WTC11 (cell line): ENCODE data around the gene WDFY3. TPM values are rescaled to one million over a fixed set of nuclear protein-coding genes. Genes with fewer than 3 reads are reported as not detected.

ENCODE experiments used
- ATAC-seq: fragments of 200-7000 bp; cut with Tn5 transposase; 2 replicates; pipeline ENCODE4 v1.10.0; 2021; ENCODE audit warnings: mild to moderate bottlenecking, moderate library complexity
- CTCF ChIA-PET: fragments of 300-600 bp; sonication (Branson Sonifier 250); formaldehyde crosslinking; loops from one replicate; lab custom pipeline; 2021; ENCODE audit warnings: antibody characterized with exemption; lab: Charles Lee
- POLR2A ChIA-PET: fragments of 350-600 bp; sonication (Branson Sonifier 250); formaldehyde crosslinking; loops from one replicate; lab custom pipeline; 2021; ENCODE audit warnings: antibody characterized with exemption; lab: Charles Lee
- DNase-seq: peaks from one replicate; pipeline ENCODE4 v3.0.0; 2021; ENCODE audit warnings: low spot score
- H3K27ac Mint-ChIP-seq: 2 replicates; pipeline ENCODE4 v1.8.0; 2021; ENCODE audit warnings: mixed read lengths
- H3K27me3 Mint-ChIP-seq: 2 replicates; pipeline ENCODE4 v1.8.0; 2021; ENCODE audit warnings: low read depth, mild to moderate bottlenecking, moderate library complexity, mixed read lengths
- H3K36me3 Mint-ChIP-seq: 2 replicates; pipeline ENCODE4 v1.8.0; 2021; ENCODE audit warnings: mixed read lengths
- H3K4me1 Mint-ChIP-seq: 2 replicates; pipeline ENCODE4 v1.8.0; 2022; ENCODE audit warnings: mixed read lengths
- H3K4me3 Mint-ChIP-seq: 2 replicates; pipeline ENCODE4 v1.8.0; 2021; ENCODE audit warnings: mild to moderate bottlenecking, moderate library complexity, mixed read lengths
- H3K9me3 Mint-ChIP-seq: 2 replicates; pipeline ENCODE4 v1.8.0; 2021; ENCODE audit warnings: mixed read lengths
- ATF2 ChIP-seq: sonication (generic); formaldehyde crosslinking; IDR thresholded peaks from 2 replicates; pipeline ENCODE4 v1.8.1; 2022; ENCODE audit warnings: low read depth, missing genetic modification reagents, borderline replicate concordance
- CBFB ChIP-seq: sonication (generic); formaldehyde crosslinking; IDR thresholded peaks from 2 replicates; pipeline ENCODE4 v1.8.1; 2022; ENCODE audit warnings: mild to moderate bottlenecking, low read depth, missing genetic modification reagents
- CTCF ChIP-seq: fragments of 200-600 bp; IDR thresholded peaks from 2 replicates; pipeline ENCODE4 v1.8.0; 2022; ENCODE audit warnings: antibody characterized with exemption
- E2F5 ChIP-seq: sonication (generic); formaldehyde crosslinking; IDR thresholded peaks from 2 replicates; pipeline ENCODE4 v1.8.1; 2022; ENCODE audit warnings: mild to moderate bottlenecking, moderate library complexity, missing genetic modification reagents
- ESRRA ChIP-seq: sonication (generic); formaldehyde crosslinking; IDR thresholded peaks from 2 replicates; pipeline ENCODE4 v1.8.1; 2022; ENCODE audit warnings: mild to moderate bottlenecking, missing genetic modification reagents, borderline replicate concordance
- FOXP1 ChIP-seq: sonication (generic); formaldehyde crosslinking; IDR thresholded peaks from 2 replicates; pipeline ENCODE4 v1.8.0; 2022; ENCODE audit warnings: missing genetic modification reagents, mild to moderate bottlenecking, moderate library complexity, borderline replicate concordance
- HMGA2 ChIP-seq: fragments of 250-450 bp; sonication (Bioruptor Pico); IDR thresholded peaks from 2 replicates; pipeline ENCODE4 v1.4.0; 2021; ENCODE audit warnings: mild to moderate bottlenecking, moderate library complexity
- JAZF1 ChIP-seq: fragments of 250-450 bp; sonication (Bioruptor Pico); IDR thresholded peaks from 2 replicates; pipeline ENCODE4 v1.9.0; 2021; ENCODE audit warnings: moderate library complexity, mild to moderate bottlenecking, inconsistent platforms
- JUN ChIP-seq: sonication (generic); formaldehyde crosslinking; IDR thresholded peaks from 2 replicates; pipeline ENCODE4 v1.8.0; 2023; ENCODE audit warnings: mild to moderate bottlenecking, missing genetic modification reagents
- KAT7 ChIP-seq: sonication (generic); formaldehyde crosslinking; IDR thresholded peaks from 2 replicates; pipeline ENCODE4 v1.8.1; 2023; ENCODE audit warnings: missing genetic modification reagents, mild to moderate bottlenecking, borderline replicate concordance
- MLX ChIP-seq: sonication (generic); formaldehyde crosslinking; IDR thresholded peaks from 2 replicates; pipeline ENCODE4 v1.8.1; 2023; ENCODE audit warnings: mild to moderate bottlenecking, missing genetic modification reagents, moderate library complexity
- MYBL2 ChIP-seq: sonication (generic); formaldehyde crosslinking; IDR thresholded peaks from 2 replicates; pipeline ENCODE4 v1.8.1; 2023; ENCODE audit warnings: mild to moderate bottlenecking, moderate library complexity, missing genetic modification reagents
- NR1H2 ChIP-seq: sonication (generic); formaldehyde crosslinking; IDR thresholded peaks from 2 replicates; pipeline ENCODE4 v1.9.0; 2021; ENCODE audit warnings: mild to moderate bottlenecking, moderate library complexity, missing genetic modification reagents
- SOX15 ChIP-seq: fragments of 250-450 bp; sonication (Bioruptor Pico); IDR thresholded peaks from 2 replicates; pipeline ENCODE4 v1.9.0; 2021; ENCODE audit warnings: mild to moderate bottlenecking
- SP1 ChIP-seq: sonication (generic); formaldehyde crosslinking; conservative IDR thresholded peaks from 2 replicates; pipeline ENCODE4 v1.8.1; 2022; ENCODE audit warnings: missing genetic modification reagents
- TCF7 ChIP-seq: sonication (generic); formaldehyde crosslinking; IDR thresholded peaks from 2 replicates; pipeline ENCODE4 v1.8.0; 2022; ENCODE audit warnings: mild to moderate bottlenecking, low read depth, missing genetic modification reagents, moderate library complexity
- ZMAT4 ChIP-seq: fragments of 250-450 bp; sonication (Bioruptor Pico); IDR thresholded peaks from 2 replicates; pipeline ENCODE4 v1.9.0; 2021; ENCODE audit warnings: mild to moderate bottlenecking
- ZNF121 ChIP-seq: sonication (generic); formaldehyde crosslinking; IDR thresholded peaks from 2 replicates; pipeline ENCODE4 v1.8.0; 2023; ENCODE audit warnings: missing genetic modification reagents
- ZNF219 ChIP-seq: sonication (generic); formaldehyde crosslinking; IDR thresholded peaks from 2 replicates; pipeline ENCODE4 v1.8.0; 2023; ENCODE audit warnings: missing genetic modification reagents, mild to moderate bottlenecking, borderline replicate concordance
- ZNF396 ChIP-seq: fragments of 250-450 bp; sonication (Bioruptor Pico); IDR thresholded peaks from 2 replicates; pipeline ENCODE4 v1.8.0; 2021; ENCODE audit warnings: mild to moderate bottlenecking, moderate library complexity, borderline replicate concordance
- ZNF423 ChIP-seq: fragments of 250-450 bp; sonication (Bioruptor Pico); IDR thresholded peaks from 2 replicates; pipeline ENCODE4 v2.1.2; 2022; ENCODE audit warnings: mild to moderate bottlenecking, moderate library complexity
- total RNA-seq: library from RNA; stranded (reverse); gene quantifications from 3 replicates; pipeline ENCODE4 v1.2.3, GENCODE V29; 2021
- TF ChIP-seq, protein P1 (sequence below): sonication (generic); formaldehyde crosslinking; IDR thresholded peaks from 2 replicates; pipeline ENCODE4 v1.8.0; 2022; ENCODE audit warnings: mild to moderate bottlenecking, missing genetic modification reagents
- TF ChIP-seq, protein P2 (sequence below): sonication (generic); formaldehyde crosslinking; conservative IDR thresholded peaks from 2 replicates; pipeline ENCODE4 v1.8.1; 2022; ENCODE audit warnings: mild to moderate bottlenecking, missing genetic modification reagents
- TF ChIP-seq, protein P3 (sequence below): sonication (generic); formaldehyde crosslinking; IDR thresholded peaks from 2 replicates; pipeline ENCODE4 v1.8.1; 2023; ENCODE audit warnings: mild to moderate bottlenecking, missing genetic modification reagents

Gene WDFY3
- total RNA-seq, 1 experiment from 2014 or later: 77.2 TPM

DNA sequence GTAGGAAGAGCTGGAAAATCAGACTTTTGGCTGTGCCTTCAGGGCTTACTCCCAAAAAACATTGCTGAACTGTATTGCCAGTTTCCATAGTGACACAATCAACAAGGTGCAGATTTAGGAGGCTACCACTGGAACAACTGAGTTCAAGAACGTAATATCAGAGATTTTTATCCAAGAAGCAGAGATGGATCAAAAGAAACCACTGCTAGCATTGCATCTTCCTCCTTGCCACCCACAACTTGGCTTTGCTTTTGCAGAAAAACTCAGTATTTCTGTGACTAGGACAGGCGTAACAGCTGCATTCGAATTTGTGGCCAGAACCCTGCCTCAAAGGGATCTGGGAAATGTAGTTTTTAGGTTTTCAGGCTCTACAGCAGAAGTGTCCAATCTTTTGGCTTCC, 27.8 kb upstream of the WDFY3 start (continued):
- TF ChIP-seq ZNF219: no peak
- no peak for TF ChIP-seq JAZF1 (CRISPR knock-in tag)
- no peak for TF ChIP-seq SOX15 (CRISPR knock-in tag)
- TF ChIP-seq, protein P1, sequence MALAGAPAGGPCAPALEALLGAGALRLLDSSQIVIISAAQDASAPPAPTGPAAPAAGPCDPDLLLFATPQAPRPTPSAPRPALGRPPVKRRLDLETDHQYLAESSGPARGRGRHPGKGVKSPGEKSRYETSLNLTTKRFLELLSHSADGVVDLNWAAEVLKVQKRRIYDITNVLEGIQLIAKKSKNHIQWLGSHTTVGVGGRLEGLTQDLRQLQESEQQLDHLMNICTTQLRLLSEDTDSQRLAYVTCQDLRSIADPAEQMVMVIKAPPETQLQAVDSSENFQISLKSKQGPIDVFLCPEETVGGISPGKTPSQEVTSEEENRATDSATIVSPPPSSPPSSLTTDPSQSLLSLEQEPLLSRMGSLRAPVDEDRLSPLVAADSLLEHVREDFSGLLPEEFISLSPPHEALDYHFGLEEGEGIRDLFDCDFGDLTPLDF (CRISPR knock-in tag): no peak
- no peak for TF ChIP-seq ZNF423 (CRISPR knock-in tag)

DNA sequence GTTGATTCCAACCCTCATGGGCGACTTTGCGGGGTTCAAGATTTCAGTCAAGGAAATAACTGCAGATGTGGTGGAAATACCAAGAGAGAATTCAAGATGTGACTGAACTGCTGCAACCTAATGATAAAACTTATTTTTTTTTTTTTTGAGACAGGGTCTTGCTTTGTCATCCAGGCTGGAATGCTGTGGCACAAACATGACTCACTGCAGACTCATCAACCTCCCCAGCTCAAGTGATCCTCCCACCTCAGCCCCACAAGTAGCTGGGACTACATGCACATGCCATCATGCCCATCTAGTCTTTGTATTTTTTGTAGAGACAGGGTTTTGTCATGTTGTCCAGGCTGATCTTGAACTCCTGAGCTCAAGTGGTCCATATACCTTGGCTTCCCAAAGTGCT, 19.5 kb upstream of the WDFY3 start:
- ChIA-PET POLR2A (no interaction called here), CTCF (no interaction called here)
- Mint-ChIP-seq H3K27ac (no peak overlapping the region), H3K4me1 (no peaks in the 10 kb centered on the region), H3K4me3 (no peak overlapping the region), H3K9me3 (peaks cover 49% of the 10 kb centered on the region), H3K36me3 (peaks cover 27% of the 10 kb centered on the region), H3K27me3 (peaks cover 15% of the 10 kb centered on the region)
- DNase-seq (no peak), ATAC-seq (no peak)
- TF ChIP-seq, protein P1 (CRISPR knock-in tag): no peak
- TF ChIP-seq CTCF: no peak
- no peak for TF ChIP-seq MYBL2 (CRISPR knock-in tag)

DNA sequence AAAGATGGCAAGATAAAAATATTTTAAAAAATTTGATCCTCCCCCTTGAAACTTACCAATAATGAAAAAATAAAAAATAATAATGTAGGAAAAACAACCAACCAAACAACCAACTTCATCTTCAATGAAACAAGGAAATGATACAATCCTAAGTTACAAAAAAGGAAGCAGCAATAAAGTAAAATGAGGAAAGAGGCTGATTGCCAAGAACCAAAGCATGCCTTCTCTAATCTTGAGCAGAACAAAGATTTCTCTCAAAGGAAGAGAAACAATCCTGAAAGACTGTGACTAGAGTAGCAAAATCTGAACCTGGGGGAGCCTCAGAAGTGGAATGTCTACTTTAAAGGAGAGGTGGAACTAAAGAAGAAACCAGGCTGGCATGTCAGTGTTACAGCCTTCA, 10.9 kb upstream of the WDFY3 start:
- TF ChIP-seq CBFB (CRISPR knock-in tag) (no peak), E2F5 (CRISPR knock-in tag) (no peak), ATF2 (CRISPR knock-in tag) (no peak), HMGA2 (no peak), ZNF219 (no peak), FOXP1 (CRISPR knock-in tag) (no peak), NR1H2 (CRISPR knock-in tag) (no peak), ZNF396 (CRISPR knock-in tag) (no peak), ZNF121 (CRISPR knock-in tag) (no peak), ZMAT4 (CRISPR knock-in tag) (no peak), JUN (CRISPR knock-in tag) (no peak), MLX (CRISPR knock-in tag) (no peak), ESRRA (CRISPR knock-in tag) (no peak), KAT7 (no peak), TCF7 (CRISPR knock-in tag) (no peak), SP1 (CRISPR knock-in tag) (no peak)
- TF ChIP-seq, protein P2, sequence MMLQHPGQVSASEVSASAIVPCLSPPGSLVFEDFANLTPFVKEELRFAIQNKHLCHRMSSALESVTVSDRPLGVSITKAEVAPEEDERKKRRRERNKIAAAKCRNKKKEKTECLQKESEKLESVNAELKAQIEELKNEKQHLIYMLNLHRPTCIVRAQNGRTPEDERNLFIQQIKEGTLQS (CRISPR knock-in tag): no peak
- TF ChIP-seq, protein P3, sequence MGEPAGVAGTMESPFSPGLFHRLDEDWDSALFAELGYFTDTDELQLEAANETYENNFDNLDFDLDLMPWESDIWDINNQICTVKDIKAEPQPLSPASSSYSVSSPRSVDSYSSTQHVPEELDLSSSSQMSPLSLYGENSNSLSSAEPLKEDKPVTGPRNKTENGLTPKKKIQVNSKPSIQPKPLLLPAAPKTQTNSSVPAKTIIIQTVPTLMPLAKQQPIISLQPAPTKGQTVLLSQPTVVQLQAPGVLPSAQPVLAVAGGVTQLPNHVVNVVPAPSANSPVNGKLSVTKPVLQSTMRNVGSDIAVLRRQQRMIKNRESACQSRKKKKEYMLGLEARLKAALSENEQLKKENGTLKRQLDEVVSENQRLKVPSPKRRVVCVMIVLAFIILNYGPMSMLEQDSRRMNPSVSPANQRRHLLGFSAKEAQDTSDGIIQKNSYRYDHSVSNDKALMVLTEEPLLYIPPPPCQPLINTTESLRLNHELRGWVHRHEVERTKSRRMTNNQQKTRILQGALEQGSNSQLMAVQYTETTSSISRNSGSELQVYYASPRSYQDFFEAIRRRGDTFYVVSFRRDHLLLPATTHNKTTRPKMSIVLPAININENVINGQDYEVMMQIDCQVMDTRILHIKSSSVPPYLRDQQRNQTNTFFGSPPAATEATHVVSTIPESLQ (CRISPR knock-in tag): no peak
- POLR2A ChIA-PET: no interaction called here
- Mint-ChIP-seq H3K36me3 (no peaks in the 10 kb centered on the region), H3K9me3 (peaks cover 5% of the 10 kb centered on the region), H3K27me3 (no peaks in the 10 kb centered on the region), H3K4me3 (no peak overlapping the region), H3K27ac (no peak overlapping the region), H3K4me1 (no peaks in the 10 kb centered on the region)
- no peak for ATAC-seq
- CTCF ChIA-PET: no interaction called here
- no peak for DNase-seq
